ENCODE measurements around the gene GRID1.

GRCh38 chr10:86169506-86170254, 196.9 kb downstream of the GRID1 start:
- TF ChIP-seq CTCF (IDR thresholded peaks at IDR 0.05) (no peak), POLR2A (IDR thresholded peaks at IDR 0.05) (no peak)

Measured in esophagus squamous epithelium (tissue), 4 donors.